Aorta (tissue), 5 donors: Measurements from ENCODE around the gene MMP21. TPM values are rescaled to one million over a fixed set of nuclear protein-coding genes. Genes with fewer than 3 reads are reported as not detected.

Experiments
- ATAC-seq: fragments of 200-7000 bp; cut with Tn5 transposase; one replicate; pipeline ENCODE4 v1.9.1; 2022; ENCODE audit warnings: moderate library complexity; ENCODE audit not compliant: low FRiP score
- DNase-seq, 2 donors: peaks; one replicate each; pipeline ENCODE4 v3.0.0-alpha.2; 2020
- H3K27ac ChIP-seq, 2 donors: one replicate each; pipeline ENCODE4 v1.5.1; 2013; ENCODE audit warnings: low read length in 2 of 2, mild to moderate bottlenecking in 2 of 2, moderate library complexity in 2 of 2, control low read depth in 1 of 2, inconsistent platforms in 1 of 2, low read depth in 1 of 2
- H3K27me3 ChIP-seq, 2 donors: one replicate each; pipeline ENCODE4 v1.6.1; 2013; ENCODE audit warnings: control low read depth in 1 of 2, low read length in 1 of 2, mild to moderate bottlenecking in 1 of 2, moderate library complexity in 1 of 2; ENCODE audit not compliant: insufficient read depth in 2 of 2, control insufficient read depth in 1 of 2
- H3K36me3 ChIP-seq, 2 donors: one replicate each; pipeline ENCODE4 v1.6.1; 2013; ENCODE audit warnings: control low read depth in 1 of 2, low read length in 1 of 2, mild to moderate bottlenecking in 1 of 2; ENCODE audit not compliant: insufficient read depth in 2 of 2, control insufficient read depth in 1 of 2
- H3K4me1 ChIP-seq, 2 donors: one replicate each; pipeline ENCODE4 v1.6.1; 2013; ENCODE audit warnings: low read length in 2 of 2, control low read depth in 1 of 2, mild to moderate bottlenecking in 1 of 2, moderate library complexity in 1 of 2; ENCODE audit not compliant: insufficient read depth in 2 of 2, control insufficient read depth in 1 of 2
- H3K4me3 ChIP-seq, 2 donors: one replicate each; pipeline ENCODE4 v1.5.1; 2013; ENCODE audit warnings: low read length in 2 of 2, control low read depth in 1 of 2, mild to moderate bottlenecking in 1 of 2
- H3K9me3 ChIP-seq: one replicate; pipeline ENCODE4 v1.6.1; 2013; ENCODE audit warnings: mild to moderate bottlenecking, low read length; ENCODE audit not compliant: control insufficient read depth
- WGBS, 2 donors: extraction: QIAGEN DNeasy Blood & Tissue Kit; methylation state at CpG; one replicate each; pipeline ENCODE4 v1.1.7; 2013; 5-methylcytosine and 5-hydroxymethylcytosine counted together
- intact Hi-C, 2 donors: fragments of 100-400 bp; cut with DNase I; formaldehyde crosslinking; loops; one replicate each; pipeline versions ENCODE4 v1.14.2 to v1.15.0; 2022
- polyA plus RNA-seq, 2 donors: library from polyadenylated mRNA; stranded (reverse); fragments of 200-250 nt; gene quantifications; one replicate each; pipeline ENCODE4 v1.2.3, GENCODE V29; 2013
- total RNA-seq, 2 donors: library from RNA; stranded (reverse); fragmentation: NEBNext Ultra II Directional; extraction: Animal tissue kit (Norgen Biotek cat#: 25700); gene quantifications; one replicate each; pipeline ENCODE4 v1.2.1, GENCODE V29; 2021
- donor health status: healthy with polysubstance abuse.
- donor health status: Bipolar disorder and iron deficiency.
- donor health status: DM: no; HTN: no; CAD: no.
- donor health status: DM: no; HTN: no; CAD: no.
- donor health status: DM: yes; HTN: yes; CAD: no.

Gene MMP21
- total and polyA plus RNA-seq, 4 donors, result 0.16 to 0.33 TPM; not detected in 2

- no peak overlapping the region for H3K4me3 ChIP-seq
- H3K27me3 ChIP-seq, result no peaks in the 10 kb centered on the region
- no peak overlapping the region for H3K27ac ChIP-seq
- 87 to 88% methylated on average over 1 of the region's 1 CpG for WGBS, 2 donors
- ATAC-seq, result no peak
- H3K36me3 ChIP-seq, result peaks cover 12 to 17% of the 10 kb centered on the region in 2 donors
- intact Hi-C loops, result no loop called here
- H3K9me3 ChIP-seq, result no peaks in the 10 kb centered on the region
- H3K4me1 ChIP-seq, result no peaks in the 10 kb centered on the region
- DNase-seq, result no peak
These were observed 40.8 kb downstream of the MMP21 start for GRCh38 chr10:125734823-125735222.

- WGBS, 2 donors, result 93 to 94% methylated on average over 1 of the region's 1 CpG
- Histone ChIP-seq H3K36me3 (peaks cover 15 to 17% of the 10 kb centered on the region in 2 donors), H3K4me3 (no peak overlapping the region), H3K27ac (no peak overlapping the region), H3K9me3 (no peaks in the 10 kb centered on the region), H3K27me3 (no peaks in the 10 kb centered on the region), H3K4me1 (no peaks in the 10 kb centered on the region)
- intact Hi-C loops, result no loop called here
- DNase-seq, result no peak
- no peak for ATAC-seq
These were observed 41.5 kb downstream of the MMP21 start for GRCh38 chr10:125734148-125734547.

GRCh38 chr10:125727436-125727835, 48.2 kb downstream of the MMP21 start:
- ATAC-seq, result no peak
- 59 to 63% methylated on average over 3 of the region's 3 CpGs for WGBS, 2 donors
- Histone ChIP-seq H3K4me3 (no peak overlapping the region), H3K9me3 (no peaks in the 10 kb centered on the region), H3K36me3 (peaks cover 9 to 15% of the 10 kb centered on the region in 2 donors), H3K4me1 (no peaks in the 10 kb centered on the region), H3K27me3 (no peaks in the 10 kb centered on the region), H3K27ac (no peak overlapping the region)
- no peak for DNase-seq
- intact Hi-C loops, result loop anchor here in 1 of 2 donors (10.0 kb wide), 1 partner anchor 97 kb away; the partner anchor contains the start of genes BCCIP and UROS

- H3K9me3 ChIP-seq, result no peaks in the 10 kb centered on the region
- intact Hi-C loops, result loop anchor here in 1 of 2 donors (10.0 kb wide), 1 partner anchor 98 kb away; the partner anchor contains the start of genes BCCIP and UROS
- H3K4me3 ChIP-seq, result no peak overlapping the region
- WGBS, 2 donors, result 92 to 93% methylated on average over 7 of the region's 7 CpGs
- ATAC-seq, result no peak
- DNase-seq, result no peak
- no peaks in the 10 kb centered on the region for H3K27me3 ChIP-seq
- H3K27ac ChIP-seq, result no peak overlapping the region
- peaks cover 9 to 14% of the 10 kb centered on the region in 2 donors for H3K36me3 ChIP-seq
- H3K4me1 ChIP-seq, result no peaks in the 10 kb centered on the region
These were observed 48.7 kb downstream of the MMP21 start for GRCh38 chr10:125726914-125727313.

- no peak for ATAC-seq
- intact Hi-C loops, result loop anchor here (5.0 to 10.0 kb wide), 2 partner anchors 99 to 102 kb away; partner anchors contain the start of genes BCCIP (in 2 of the 2) and UROS (in 2 of the 2)
- H3K4me3 ChIP-seq, result no peak overlapping the region
These were observed 52.8 kb downstream of the MMP21 start for GRCh38 chr10:125722811-125723210.

GRCh38 chr10:125721035-125721434, 54.6 kb downstream of the MMP21 start:
- no peak for ATAC-seq
- 82 to 88% methylated on average over 6 of the region's 6 CpGs for WGBS, 2 donors
- H3K4me1 ChIP-seq, result no peaks in the 10 kb centered on the region
- DNase-seq, result no peak
- no peak overlapping the region for H3K4me3 ChIP-seq
- no peaks in the 10 kb centered on the region for H3K27me3 ChIP-seq
- intact Hi-C loops, result loop anchor here (5.0 to 10.0 kb wide), 2 partner anchors 101 to 104 kb away; partner anchors contain the start of genes BCCIP (in 2 of the 2) and UROS (in 2 of the 2)
- H3K36me3 ChIP-seq, result peaks cover 3 to 4% of the 10 kb centered on the region in 2 donors
- no peak overlapping the region for H3K27ac ChIP-seq
- no peaks in the 10 kb centered on the region for H3K9me3 ChIP-seq

More at GRCh38 chr10:125722811-125723210, 52.8 kb downstream of the MMP21 start:
- no peak for DNase-seq
- peaks cover 6 to 9% of the 10 kb centered on the region in 2 donors for H3K36me3 ChIP-seq
- H3K27me3 ChIP-seq, result no peaks in the 10 kb centered on the region
- H3K27ac ChIP-seq, result no peak overlapping the region
- 96 to 98% methylated on average over 1 of the region's 1 CpG for WGBS, 2 donors
- no peaks in the 10 kb centered on the region for H3K9me3 ChIP-seq
- H3K4me1 ChIP-seq, result no peaks in the 10 kb centered on the region

GRCh38 chr10:125720002-125720382, 55.6 kb downstream of the MMP21 start:
- ATAC-seq (no peak), DNase-seq (no peak)
- H3K27me3 ChIP-seq, result no peaks in the 10 kb centered on the region
- WGBS, 2 donors, result 0 to 1% methylated on average over 15 of the region's 15 CpGs
- H3K4me1 ChIP-seq, result no peaks in the 10 kb centered on the region
- no peaks in the 10 kb centered on the region for H3K9me3 ChIP-seq
- H3K36me3 ChIP-seq, result peaks cover 2 to 3% of the 10 kb centered on the region in 2 donors
- H3K4me3 ChIP-seq, result peak overlapping the region; percentile 88 to 96
- intact Hi-C loops, result loop anchor here (5.0 to 10.0 kb wide), 2 partner anchors 102 to 105 kb away; partner anchors contain the start of genes BCCIP (in 2 of the 2) and UROS (in 2 of the 2)
- peak overlapping the region; percentile 49 to 50 for H3K27ac ChIP-seq

GRCh38 chr10:125719173-125720001, 56.2 kb downstream of the MMP21 start, which contains the start of gene EDRF1:
TSS of gene EDRF1 (plus strand) at chr10:125719709. CDS start at chr10:125719808, 99 bp downstream.
- Histone ChIP-seq H3K36me3 (peaks cover 0 to 3% of the 10 kb centered on the region in 2 donors), H3K4me3 (peak within 1 kb of the TSS; percentile 88 to 96), H3K4me1 (no peaks in the 10 kb centered on the region), H3K27me3 (no peaks in the 10 kb centered on the region), H3K9me3 (no peaks in the 10 kb centered on the region), H3K27ac (peak within 1 kb of the TSS; percentile 49 to 50)
- WGBS, 2 donors, result 0 to 1% methylated on average over 56 to 72 of the region's 72 CpGs
- ATAC-seq (peak; percentile 100), DNase-seq (peak; percentile 99 to 100)
- intact Hi-C loops, result loop anchor here (5.0 to 10.0 kb wide), 2 partner anchors 103 to 105 kb away; partner anchors contain the start of genes BCCIP (in 2 of the 2) and UROS (in 2 of the 2)
